Fibroblast of villous mesenchyme (primary cell): ENCODE results near the gene ASB11. TPM values are rescaled to one million over a fixed set of nuclear protein-coding genes. Genes with fewer than 3 reads are reported as not detected.

Experiments
- DNase-seq: peaks from one replicate; pipeline ENCODE4 v3.0.0-alpha.2; 2010; ENCODE audit warnings: low read depth
- H3K4me3 ChIP-seq: 2 replicates; pipeline ENCODE4 v1.5.1; 2011; ENCODE audit warnings: low read depth, mild to moderate bottlenecking, low read length
- CTCF ChIP-seq: IDR thresholded peaks from 2 replicates; pipeline ENCODE4 v1.5.1; 2012; ENCODE audit warnings: low read depth, mild to moderate bottlenecking, low read length; ENCODE audit not compliant: insufficient read depth
- total RNA-seq: library from RNA; depleted of rRNA; stranded (reverse); fragments of >200 nt; gene quantifications from 2 replicates; pipeline ENCODE4 v1.2.3, GENCODE V29; 2012

Gene ASB11
- total RNA-seq, 1 donor: not detected

GRCh38 chrX:15328131-15328530, 12.7 kb upstream of the ASB11 start:
- no peak for TF ChIP-seq CTCF
- DNase-seq: no peak
- no peak overlapping the region for H3K4me3 ChIP-seq

- no peak for TF ChIP-seq CTCF
- no peak overlapping the region for H3K4me3 ChIP-seq
- no peak for DNase-seq
Measured at GRCh38 chrX:15322472-15322871, 7.0 kb upstream of the ASB11 start.

- DNase-seq: no peak
- no peak overlapping the region for H3K4me3 ChIP-seq
- no peak for TF ChIP-seq CTCF
Measured at GRCh38 chrX:15322072-15322471, 6.6 kb upstream of the ASB11 start.

GRCh38 chrX:15321447-15321846, 6.0 kb upstream of the ASB11 start:
- H3K4me3 ChIP-seq: no peak overlapping the region
- no peak for DNase-seq
- no peak for TF ChIP-seq CTCF

GRCh38 chrX:15320297-15320696, 4.9 kb upstream of the ASB11 start:
- no peak overlapping the region for H3K4me3 ChIP-seq
- no peak for TF ChIP-seq CTCF
- DNase-seq: no peak

- no peak for TF ChIP-seq CTCF
- DNase-seq: no peak
- no peak overlapping the region for H3K4me3 ChIP-seq
Measured at GRCh38 chrX:15319075-15319474, 3.6 kb upstream of the ASB11 start.

- no peak for DNase-seq
- no peak overlapping the region for H3K4me3 ChIP-seq
- no peak for TF ChIP-seq CTCF
Measured at GRCh38 chrX:15314472-15314871, 968 bp downstream of the ASB11 start.
